ENCODE data around the gene MYO5C. TPM values are rescaled to one million over a fixed set of nuclear protein-coding genes. Genes with fewer than 3 reads are reported as not detected.
A peak's percentile ranks its signal among the peaks of the same experiment; 100 is the strongest.
"Not testable (repeated sequence)": the region's sequence is repeated elsewhere in the genome, so short reads cannot be mapped to it uniquely, and the experiment has no call there.

The MYO5C gene
- total RNA-seq, 2 experiments from 2014 or later: 0.42 to 0.69 TPM

GRCh38 chr15:52241489-52241888 lies 54.1 kb downstream of the MYO5C start:
- CTCF ChIA-PET: interaction anchor here (2.0 kb wide), 1 partner anchor 15 kb away, joined by 7 read pairs; no protein-coding TSS in a partner anchor
- no peak for DNase-seq

DNA sequence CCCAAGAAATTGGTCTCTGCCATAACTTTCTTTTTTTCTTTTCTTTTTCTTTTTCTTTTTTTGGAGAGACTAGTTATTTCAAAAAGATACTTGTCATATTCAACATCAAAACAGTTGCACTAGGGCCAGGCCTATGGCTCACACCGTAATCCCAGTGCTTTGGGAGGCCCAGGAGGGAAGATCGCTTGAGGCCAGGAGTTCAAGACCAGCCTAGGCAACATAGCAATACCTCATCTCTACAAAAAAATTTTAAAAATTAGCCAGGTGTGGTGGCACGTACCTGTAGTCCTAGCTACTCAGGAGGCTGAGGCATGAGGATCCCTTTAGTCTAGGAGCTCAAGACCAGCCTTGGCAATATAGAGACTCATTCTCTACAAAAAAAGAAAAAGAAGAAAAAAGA lies 55.4 kb downstream of the MYO5C start:
- ATAC-seq (no peak), DNase-seq (no peak)
- ChIA-PET POLR2A (no interaction called here), CTCF (interaction anchor here (0.9 to 2.0 kb wide), 4 partner anchors 10 to 16 kb away, joined by 3 to 7 read pairs (median 6); no protein-coding TSS in a partner anchor)
- Mint-ChIP-seq H3K27me3 (no peaks in the 10 kb centered on the region), H3K36me3 (ENCODE audit: low read depth) (no peaks in the 10 kb centered on the region), H3K4me1 (peaks cover 15% of the 10 kb centered on the region), H3K4me3 (no peak overlapping the region), H3K27ac (no peak overlapping the region), H3K9me3 (ENCODE audit: low read depth) (no peaks in the 10 kb centered on the region)
- intact Hi-C loops (cut with DNase I, micrococcal nuclease): no loop called here

More at GRCh38 chr15:52241489-52241888, 54.1 kb downstream of the MYO5C start:
- no peaks in the 10 kb centered on the region for H3K36me3 Mint-ChIP-seq (ENCODE audit: low read depth)
- no peaks in the 10 kb centered on the region for H3K27me3 Mint-ChIP-seq
- no peak overlapping the region for H3K27ac Mint-ChIP-seq
- H3K4me3 Mint-ChIP-seq: no peak overlapping the region
- ATAC-seq: no peak
- intact Hi-C loops (cut with DNase I, micrococcal nuclease): no loop called here
- H3K9me3 Mint-ChIP-seq (ENCODE audit: low read depth): no peaks in the 10 kb centered on the region
- H3K4me1 Mint-ChIP-seq: peaks cover 4% of the 10 kb centered on the region
- POLR2A ChIA-PET: no interaction called here

DNA sequence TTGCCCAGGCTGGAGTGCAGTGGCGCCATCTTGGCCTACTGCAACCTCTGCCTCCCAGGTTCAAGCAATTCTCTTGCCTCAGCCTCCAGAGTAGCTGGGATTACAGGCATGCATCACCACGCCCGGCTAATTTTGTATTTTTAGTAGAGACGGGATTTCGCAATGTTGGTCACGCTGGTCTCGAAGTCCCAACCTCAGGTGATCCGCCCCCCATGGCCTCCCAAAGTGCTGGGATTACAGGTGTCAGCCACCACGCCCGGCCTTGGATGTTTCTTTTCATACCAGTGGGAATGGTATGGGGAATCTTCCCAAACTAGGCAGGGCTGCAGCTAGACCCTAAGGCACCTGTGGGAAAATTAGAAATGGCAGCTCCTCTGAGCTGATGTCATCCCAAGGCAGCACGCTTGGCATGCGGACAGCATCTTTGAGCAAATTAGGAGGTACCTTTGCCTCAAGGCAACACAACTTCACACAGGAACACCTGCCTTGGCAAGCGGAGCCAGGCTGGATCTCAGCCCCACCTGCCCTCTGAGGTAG lies 56.5 kb downstream of the MYO5C start:
- H3K27ac Mint-ChIP-seq; H3K27me3 Mint-ChIP-seq; H3K36me3 Mint-ChIP-seq (ENCODE audit: low read depth); H3K9me3 Mint-ChIP-seq (ENCODE audit: low read depth); ATAC-seq; POLR2A ChIA-PET; DNase-seq; H3K4me3 Mint-ChIP-seq; intact Hi-C loops (cut with DNase I, micrococcal nuclease): not testable (repeated sequence)
- CTCF ChIA-PET: interaction anchor here (0.9 to 1.5 kb wide), 4 partner anchors 8 to 31 kb away, joined by 4 to 5 read pairs (median 5); no protein-coding TSS in a partner anchor
- peaks cover 26% of the 10 kb centered on the region for H3K4me1 Mint-ChIP-seq

DNA sequence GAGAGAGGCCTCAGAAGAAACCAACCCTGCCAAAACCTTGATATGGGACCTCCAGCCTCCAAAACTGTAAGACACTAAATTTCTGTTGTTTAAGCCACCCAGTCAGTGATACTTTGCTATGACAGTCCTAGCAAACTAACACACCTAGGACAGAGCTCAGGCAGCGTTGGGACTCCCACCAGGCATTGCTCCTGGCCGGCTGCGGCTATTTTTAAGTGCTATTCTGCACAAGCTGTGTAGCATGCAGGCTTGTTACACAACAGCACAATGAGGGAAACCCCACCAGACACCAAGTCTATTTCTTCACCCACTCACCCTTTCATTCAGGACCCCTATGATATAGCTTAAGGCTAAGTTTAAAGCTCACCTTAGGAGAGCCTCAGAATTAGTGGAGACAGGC lies 57.5 kb downstream of the MYO5C start:
- H3K4me1 Mint-ChIP-seq: peaks cover 35% of the 10 kb centered on the region
- H3K27me3 Mint-ChIP-seq: no peaks in the 10 kb centered on the region
- DNase-seq: no peak
- intact Hi-C loops (cut with DNase I, micrococcal nuclease): no loop called here
- no peak overlapping the region for H3K27ac Mint-ChIP-seq
- ATAC-seq: no peak
- ChIA-PET POLR2A (no interaction called here), CTCF (interaction anchor here (1.4 to 3.9 kb wide), 3 partner anchors 7 to 18 kb away, joined by 5 to 26 read pairs (median 5); no protein-coding TSS in a partner anchor)
- no peaks in the 10 kb centered on the region for H3K9me3 Mint-ChIP-seq (ENCODE audit: low read depth)
- H3K4me3 Mint-ChIP-seq: no peak overlapping the region
- no peaks in the 10 kb centered on the region for H3K36me3 Mint-ChIP-seq (ENCODE audit: low read depth)

DNA sequence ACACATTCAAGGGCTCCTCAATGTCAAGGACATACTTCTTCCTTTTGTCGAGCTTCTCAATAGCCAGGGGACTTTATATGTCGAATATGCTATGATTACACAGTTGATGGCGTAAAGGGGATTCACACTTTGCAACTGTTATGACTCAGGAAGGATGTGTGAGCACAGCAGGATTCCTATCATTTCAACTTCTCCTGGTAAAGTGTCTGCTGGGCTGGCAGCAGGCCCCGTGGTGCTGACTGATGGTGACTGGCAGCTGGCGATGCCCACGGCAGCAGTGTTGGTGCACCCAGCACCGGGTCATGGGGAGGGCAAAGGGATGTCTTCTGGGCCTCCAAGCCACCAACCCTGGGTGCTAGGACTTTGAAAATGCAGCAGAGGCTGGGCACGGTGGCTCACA lies 59.6 kb downstream of the MYO5C start:
- intact Hi-C loops (cut with DNase I, micrococcal nuclease): no loop called here
- CTCF ChIA-PET: interaction anchor here (0.6 to 3.9 kb wide), 7 partner anchors 10 to 501 kb away, joined by 3 to 26 read pairs (median 5); no protein-coding TSS in a partner anchor
- no peak overlapping the region for H3K27ac Mint-ChIP-seq
- ATAC-seq: peak; percentile 54
- no peaks in the 10 kb centered on the region for H3K36me3 Mint-ChIP-seq (ENCODE audit: low read depth)
- peak; percentile 42 for DNase-seq
- H3K9me3 Mint-ChIP-seq (ENCODE audit: low read depth): no peaks in the 10 kb centered on the region
- H3K27me3 Mint-ChIP-seq: no peaks in the 10 kb centered on the region
- POLR2A ChIA-PET: interaction anchor here (0.6 to 0.7 kb wide), 2 partner anchors 426 to 427 kb away, joined by 4 to 8 read pairs; no protein-coding TSS in a partner anchor
- peaks cover 42% of the 10 kb centered on the region for H3K4me1 Mint-ChIP-seq
- no peak overlapping the region for H3K4me3 Mint-ChIP-seq

- Mint-ChIP-seq H3K9me3 (ENCODE audit: low read depth) (no peaks in the 10 kb centered on the region), H3K27me3 (no peaks in the 10 kb centered on the region), H3K36me3 (ENCODE audit: low read depth) (no peaks in the 10 kb centered on the region), H3K4me1 (peaks cover 42% of the 10 kb centered on the region), H3K27ac (peak overlapping the region; percentile 86), H3K4me3 (peak overlapping the region; percentile 12)
- intact Hi-C loops (cut with DNase I, micrococcal nuclease): no loop called here
- ChIA-PET CTCF (interaction anchor here (0.6 to 3.9 kb wide), 12 partner anchors 8 to 992 kb away, joined by 3 to 26 read pairs (median 4); no protein-coding TSS in a partner anchor), POLR2A (no interaction called here)
- peak; percentile 63 for DNase-seq
- ATAC-seq: peak; percentile 78
Measured at GRCh38 chr15:52234596-52235541, 60.7 kb downstream of the MYO5C start.

GRCh38 chr15:52233405-52233804 lies 62.2 kb downstream of the MYO5C start:
- Mint-ChIP-seq H3K9me3 (ENCODE audit: low read depth) (no peaks in the 10 kb centered on the region), H3K27ac (peak overlapping the region; percentile 48), H3K27me3 (no peaks in the 10 kb centered on the region), H3K4me3 (no peak overlapping the region), H3K4me1 (peaks cover 42% of the 10 kb centered on the region), H3K36me3 (ENCODE audit: low read depth) (no peaks in the 10 kb centered on the region)
- ATAC-seq (no peak), DNase-seq (no peak)
- intact Hi-C loops (cut with DNase I, micrococcal nuclease): no loop called here
- ChIA-PET CTCF (interaction anchor here (1.3 to 3.7 kb wide), 2 partner anchors 13 to 22 kb away, joined by 4 to 21 read pairs; no protein-coding TSS in a partner anchor), POLR2A (no interaction called here)

GRCh38 chr15:52232327-52232726 lies 63.3 kb downstream of the MYO5C start:
- Mint-ChIP-seq H3K27ac (no peak overlapping the region), H3K4me1 (peaks cover 45% of the 10 kb centered on the region), H3K27me3 (no peaks in the 10 kb centered on the region), H3K9me3 (ENCODE audit: low read depth) (no peaks in the 10 kb centered on the region), H3K36me3 (ENCODE audit: low read depth) (no peaks in the 10 kb centered on the region), H3K4me3 (no peak overlapping the region)
- ChIA-PET POLR2A (no interaction called here), CTCF (interaction anchor here (0.8 to 1.7 kb wide), 4 partner anchors 8 to 48 kb away, joined by 3 to 5 read pairs (median 3); no protein-coding TSS in a partner anchor)
- intact Hi-C loops (cut with DNase I, micrococcal nuclease): no loop called here
- ATAC-seq (no peak), DNase-seq (no peak)

GRCh38 chr15:52230073-52230472 lies 65.5 kb downstream of the MYO5C start:
- Mint-ChIP-seq H3K4me1 (peaks cover 32% of the 10 kb centered on the region), H3K27ac (no peak overlapping the region), H3K36me3 (ENCODE audit: low read depth) (no peaks in the 10 kb centered on the region), H3K9me3 (ENCODE audit: low read depth) (no peaks in the 10 kb centered on the region), H3K4me3 (no peak overlapping the region), H3K27me3 (no peaks in the 10 kb centered on the region)
- CTCF ChIA-PET: interaction anchor here (0.7 to 1.9 kb wide), 5 partner anchors 9 to 51 kb away, joined by 4 to 6 read pairs (median 4); no protein-coding TSS in a partner anchor
- ATAC-seq (no peak), DNase-seq (no peak)
- intact Hi-C loops (cut with DNase I, micrococcal nuclease): no loop called here
- POLR2A ChIA-PET: interaction anchor here (0.6 to 0.7 kb wide), 2 partner anchors 9 to 72 kb away, joined by 4 to 6 read pairs; no protein-coding TSS in a partner anchor

- no peak for DNase-seq
- H3K4me3 Mint-ChIP-seq: no peak overlapping the region
- peaks cover 21% of the 10 kb centered on the region for H3K4me1 Mint-ChIP-seq
- ChIA-PET CTCF (interaction anchor here (0.9 to 4.3 kb wide), 10 partner anchors 12 to 150 kb away, joined by 3 to 48 read pairs (median 10); no protein-coding TSS in a partner anchor), POLR2A (no interaction called here)
- no peaks in the 10 kb centered on the region for H3K36me3 Mint-ChIP-seq (ENCODE audit: low read depth)
- ATAC-seq: no peak
- intact Hi-C loops (cut with DNase I, micrococcal nuclease): loop anchor here in 1 of 2 experiments (5.0 kb wide), 1 partner anchor 47 kb away; no protein-coding TSS in a partner anchor
- H3K27ac Mint-ChIP-seq: no peak overlapping the region
- H3K9me3 Mint-ChIP-seq (ENCODE audit: low read depth): no peaks in the 10 kb centered on the region
- no peaks in the 10 kb centered on the region for H3K27me3 Mint-ChIP-seq
Measured at GRCh38 chr15:52228921-52229320, 66.7 kb downstream of the MYO5C start.

- H3K4me3 Mint-ChIP-seq: no peak overlapping the region
- CTCF ChIA-PET: interaction anchor here (0.6 to 4.7 kb wide), 23 partner anchors 9 to 257 kb away, joined by 3 to 48 read pairs (median 5); no protein-coding TSS in a partner anchor
- POLR2A ChIA-PET: interaction anchor here (0.6 to 1.0 kb wide), 2 partner anchors 207 to 256 kb away, joined by 3 to 4 read pairs; partner anchors contain the start of gene LEO1
- no peak overlapping the region for H3K27ac Mint-ChIP-seq
- peaks cover 13% of the 10 kb centered on the region for H3K4me1 Mint-ChIP-seq
- H3K36me3 Mint-ChIP-seq (ENCODE audit: low read depth): no peaks in the 10 kb centered on the region
- intact Hi-C loops (cut with DNase I, micrococcal nuclease): loop anchor here (2.0 to 5.0 kb wide), 4 partner anchors 45 to 245 kb away; no protein-coding TSS in a partner anchor
- ATAC-seq (peak; percentile 95), DNase-seq (peak; percentile 82)
- no peaks in the 10 kb centered on the region for H3K9me3 Mint-ChIP-seq (ENCODE audit: low read depth)
- no peaks in the 10 kb centered on the region for H3K27me3 Mint-ChIP-seq
Measured at GRCh38 chr15:52227456-52227855, 68.1 kb downstream of the MYO5C start.
